HepG2 (cell line): ENCODE data around the gene RTN4RL2. TPM values are rescaled to one million over a fixed set of nuclear protein-coding genes. Genes with fewer than 3 reads are reported as not detected.
A peak's percentile ranks its signal among the peaks of the same experiment; 100 is the strongest.

Experiments used
- ATAC-seq: fragments of 200-7000 bp; cut with Tn5 transposase; 3 replicates; pipeline ENCODE4 v1.9.1; 2020; ENCODE audit warnings: mild to moderate bottlenecking, moderate library complexity
- BruUV-seq: library from RNA; stranded (reverse); fragments of 400-500 nt; replicated peaks from 2 replicates; lab custom pipeline; 2021; lab: Mats Ljungman, UMichigan
- CTCF ChIA-PET: fragments of 300-600 bp; formaldehyde crosslinking; extraction: SDS; loops from one replicate; lab custom pipeline; 2021; ENCODE audit warnings: low total read pairs, inconsistent platforms, low intra/inter-chr PET ratio; lab: Yijun Ruan, JAX
- POLR2A ChIA-PET: fragments of 350-600 bp; sonication (Branson Sonifier 250); formaldehyde crosslinking; loops from one replicate; lab custom pipeline; 2020; ENCODE audit warnings: antibody characterized with exemption, inconsistent platforms; lab: Yijun Ruan, JAX
- DNase-seq: peaks from one replicate; pipeline ENCODE4 v3.0.0-alpha.2; 2015; ENCODE audit warnings: low spot score
- FAIRE-seq: peaks from 3 replicates; lab custom pipeline; 2011; peaks lifted over from hg19 to GRCh38; lab: Jason Lieb, UNC
- H2AFZ ChIP-seq: one replicate; pipeline ENCODE4 v1.6.1; 2011; ENCODE audit warnings: low read length, inconsistent platforms
- H3K27ac ChIP-seq: fragments of 300-600 bp; 3 replicates; pipeline ENCODE4 v1.8.0; 2011; ENCODE audit warnings: mixed run types, mild to moderate bottlenecking, mixed read lengths, low read length, inconsistent platforms; ENCODE audit not compliant: insufficient read depth; ENCODE audit errors: extremely low read length
- H3K27me3 ChIP-seq, 2 experiments: fragments of 200-600 bp in 1 of 2; 2 replicates in 1 of 2; 3 replicates in 1 of 2; pipeline versions ENCODE4 v1.6.0 to v1.8.0; 2011; ENCODE audit warnings: low read length in 2 of 2, mild to moderate bottlenecking in 2 of 2, moderate library complexity in 2 of 2, inconsistent platforms in 1 of 2; ENCODE audit not compliant: insufficient read depth in 2 of 2, control insufficient read depth in 1 of 2
- H3K36me3 ChIP-seq, 2 experiments: fragments of 200-600 bp in 1 of 2; replicated peaks in 1 of 2; 2 replicates in 1 of 2; 3 replicates in 1 of 2; pipeline versions ENCODE4 v1.5.1 to v1.8.0; 2011; ENCODE audit warnings: low read length in 2 of 2, inconsistent platforms in 1 of 2; ENCODE audit not compliant: insufficient read depth in 2 of 2, control insufficient read depth in 1 of 2
- H3K4me1 ChIP-seq: 2 replicates; pipeline ENCODE4 v1.5.1; 2012; ENCODE audit warnings: low read length, inconsistent platforms; ENCODE audit not compliant: insufficient read depth
- H3K4me2 ChIP-seq: 2 replicates; pipeline ENCODE4 v1.6.0; 2011; ENCODE audit warnings: low read depth, low read length, inconsistent platforms
- H3K4me3 ChIP-seq, 3 experiments: fragments of 200-600 bp in 1 of 3; sonication (generic), shearing (Covaris generic) in 1 of 3; replicated peaks in 1 of 3; 2 replicates each; pipeline ENCODE4 v1.5.1; 2011 to 2016; ENCODE audit warnings: low read length in 3 of 3, inconsistent platforms in 2 of 3, low read depth in 2 of 3, mild to moderate bottlenecking in 2 of 3, control low read depth in 1 of 3, mixed read lengths in 1 of 3; ENCODE audit not compliant: insufficient read depth in 1 of 3
- H3K79me2 ChIP-seq: one replicate; pipeline ENCODE4 v1.6.1; 2011; ENCODE audit warnings: low read length, inconsistent platforms; ENCODE audit not compliant: insufficient read depth
- H3K9ac ChIP-seq: 2 replicates; pipeline ENCODE4 v1.6.0; 2011; ENCODE audit warnings: mild to moderate bottlenecking, low read depth, low read length, inconsistent platforms; ENCODE audit not compliant: insufficient read depth
- H3K9me3 ChIP-seq: 2 replicates; pipeline ENCODE4 v1.5.1; 2012; ENCODE audit warnings: mild to moderate bottlenecking, low read length
- H4K20me1 ChIP-seq: 2 replicates; pipeline ENCODE4 v1.6.0; 2011; ENCODE audit warnings: inconsistent platforms, mild to moderate bottlenecking, low read length, moderate library complexity; ENCODE audit not compliant: insufficient read depth
- AKNA ChIP-seq: sonication (generic); formaldehyde crosslinking; IDR thresholded peaks from 2 replicates; pipeline ENCODE4 v1.4.0; 2020; ENCODE audit warnings: missing genetic modification reagents, borderline replicate concordance
- CEBPG ChIP-seq: IDR thresholded peaks from 2 replicates; pipeline ENCODE4 v1.6.1; 2016
- CHD4 ChIP-seq: fragments of 200-600 bp; sonication (generic); IDR thresholded peaks from 2 replicates; pipeline ENCODE4 v1.7.0; 2017; ENCODE audit warnings: mild to moderate bottlenecking, low read length, borderline replicate concordance
- EEA1 ChIP-seq: sonication (generic); formaldehyde crosslinking; IDR thresholded peaks from 2 replicates; pipeline ENCODE4 v1.5.1; 2020; ENCODE audit warnings: mild to moderate bottlenecking, missing genetic modification reagents, borderline replicate concordance
- FOSL2 ChIP-seq: sonication (generic); formaldehyde crosslinking; IDR thresholded peaks from 2 replicates; pipeline ENCODE4 v1.4.0; 2020; ENCODE audit warnings: missing genetic modification reagents
- KDM3A ChIP-seq: IDR thresholded peaks from 2 replicates; pipeline ENCODE4 v1.6.1; 2018; ENCODE audit warnings: low read depth, missing compliant biosample characterization
- NFIC ChIP-seq: IDR thresholded peaks from 2 replicates; pipeline ENCODE4 v1.6.1; 2012; ENCODE audit warnings: mild to moderate bottlenecking, low read length, inconsistent platforms
- RBFOX2 ChIP-seq: fragments of 200-400 bp; formaldehyde crosslinking; IDR thresholded peaks from 2 replicates; pipeline ENCODE4 v1.6.1; 2017; ENCODE audit warnings: low read depth, mild to moderate bottlenecking, low read length
- SMAD9 ChIP-seq: sonication (generic); formaldehyde crosslinking; IDR thresholded peaks from 2 replicates; pipeline ENCODE4 v1.5.1; 2020; ENCODE audit warnings: mild to moderate bottlenecking, missing genetic modification reagents
- SP2 ChIP-seq: sonication (generic); formaldehyde crosslinking; IDR thresholded peaks from 2 replicates; pipeline ENCODE4 v1.5.1; 2020; ENCODE audit warnings: mild to moderate bottlenecking, missing genetic modification reagents
- SUZ12 ChIP-seq: fragments of 150-350 bp; IDR thresholded peaks from 2 replicates; pipeline ENCODE4 v1.6.1; 2014; ENCODE audit warnings: low read depth, low read length
- ZBTB25 ChIP-seq: IDR thresholded peaks from 2 replicates; pipeline ENCODE4 v1.6.1; 2018; ENCODE audit warnings: missing genetic modification reagents
- ZNF350 ChIP-seq: sonication (generic); formaldehyde crosslinking; IDR thresholded peaks from 2 replicates; pipeline ENCODE4 v1.4.0; 2020; ENCODE audit warnings: mild to moderate bottlenecking, low read depth, missing genetic modification reagents, borderline replicate concordance
- ZNF562 ChIP-seq: sonication (generic); formaldehyde crosslinking; IDR thresholded peaks from 2 replicates; pipeline ENCODE4 v1.8.0; 2022; ENCODE audit warnings: missing genetic modification reagents, borderline replicate concordance
- ZNF768 ChIP-seq: sonication (generic); formaldehyde crosslinking; IDR thresholded peaks from 2 replicates; pipeline ENCODE4 v1.4.0; 2020; ENCODE audit warnings: missing genetic modification reagents
- WGBS: methylation state at CpG from one replicate; pipeline ENCODE4 v1.1.6; 2017; ENCODE audit warnings: low lambda C conversion rate; 5-methylcytosine and 5-hydroxymethylcytosine counted together
- in situ Hi-C: cut with HindIII; loops from 2 replicates; pipeline ENCODE4 v1.10.0; 2017; ENCODE audit warnings: low pct_unique_long_range_greater_than_20kb; ENCODE audit not compliant: extremely low pct_ligation_motif_present
- intact Hi-C: fragments of 100-400 bp; cut with micrococcal nuclease; formaldehyde crosslinking; loops from one replicate; pipeline ENCODE4 v1.10.0; 2022; ENCODE audit not compliant: unreplicated experiment
- polyA plus RNA-seq, 8 experiments: library from polyadenylated mRNA; depleted of rRNA in 3 of 8; stranded (reverse) in 7 of 8; unstranded in 1 of 8; fragments of >200 nt; fragmentation: Illumina TruSeq in 4 of 8; extraction: Trizol in 4 of 8; gene quantifications; 2 replicates each; pipeline versions ENCODE4 v1.2.1 to v1.2.3, GENCODE V29; 2011 to 2016; ENCODE audit warnings: low read depth in 4 of 8, missing spikeins in 1 of 8, mixed read lengths in 1 of 8; ENCODE audit not compliant: insufficient read depth in 1 of 8
- total RNA-seq, 5 experiments: library from RNA; depleted of rRNA; stranded (reverse); fragments of >200 nt; fragmentation: Illumina TruSeq; extraction: Trizol; gene quantifications; 2 replicates each; pipeline ENCODE4 v1.2.3, GENCODE V29; 2016; ENCODE audit warnings: low read depth in 1 of 5
- TF ChIP-seq, protein P1 (sequence below): sonication (generic); formaldehyde crosslinking; conservative IDR thresholded peaks from 2 replicates; pipeline ENCODE4 v1.8.1; 2023; ENCODE audit warnings: missing genetic modification reagents

The RTN4RL2 gene
- total and polyA plus RNA-seq, 2 of the 13 experiments (the other 11 are each of a cell fraction or from before 2014, with no cell fraction given) = 1.3 to 4.3 TPM

DNA sequence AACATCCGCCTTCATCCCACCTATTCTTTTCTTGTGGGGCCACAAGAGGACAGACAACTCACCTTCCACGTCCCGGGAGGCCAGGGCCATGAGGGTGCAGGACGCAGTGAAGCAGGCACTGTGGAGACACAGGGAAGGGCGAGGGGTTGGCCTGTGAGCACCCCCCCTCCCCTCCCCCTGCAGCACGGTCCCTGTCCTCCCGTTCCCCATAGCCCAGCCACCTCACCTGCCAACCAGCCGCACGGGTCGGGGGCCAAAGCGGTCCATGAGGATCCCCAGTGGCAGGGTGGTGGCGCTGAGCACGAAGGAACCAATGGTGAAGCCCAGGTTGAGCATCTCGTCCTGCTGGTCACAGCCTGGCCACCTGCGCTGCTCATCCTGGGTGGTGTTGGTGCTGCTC, 40.6 kb downstream of the RTN4RL2 start (continued):
- TF ChIP-seq, protein P1, sequence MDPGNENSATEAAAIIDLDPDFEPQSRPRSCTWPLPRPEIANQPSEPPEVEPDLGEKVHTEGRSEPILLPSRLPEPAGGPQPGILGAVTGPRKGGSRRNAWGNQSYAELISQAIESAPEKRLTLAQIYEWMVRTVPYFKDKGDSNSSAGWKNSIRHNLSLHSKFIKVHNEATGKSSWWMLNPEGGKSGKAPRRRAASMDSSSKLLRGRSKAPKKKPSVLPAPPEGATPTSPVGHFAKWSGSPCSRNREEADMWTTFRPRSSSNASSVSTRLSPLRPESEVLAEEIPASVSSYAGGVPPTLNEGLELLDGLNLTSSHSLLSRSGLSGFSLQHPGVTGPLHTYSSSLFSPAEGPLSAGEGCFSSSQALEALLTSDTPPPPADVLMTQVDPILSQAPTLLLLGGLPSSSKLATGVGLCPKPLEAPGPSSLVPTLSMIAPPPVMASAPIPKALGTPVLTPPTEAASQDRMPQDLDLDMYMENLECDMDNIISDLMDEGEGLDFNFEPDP (CRISPR knock-in tag) = no peak
- TF ChIP-seq SMAD9 = no peak
- TF ChIP-seq SP2 (CRISPR knock-in tag) = no peak
- no peak for TF ChIP-seq CHD4
- 0 out of 2 replicates have a peak, but pooled peaks have one; percentile 16 for TF ChIP-seq ZNF768 (CRISPR knock-in tag)
- TF ChIP-seq ZBTB25 (CRISPR knock-in tag) = no peak
- TF ChIP-seq, all 625 proteins: peak for 3

DNA sequence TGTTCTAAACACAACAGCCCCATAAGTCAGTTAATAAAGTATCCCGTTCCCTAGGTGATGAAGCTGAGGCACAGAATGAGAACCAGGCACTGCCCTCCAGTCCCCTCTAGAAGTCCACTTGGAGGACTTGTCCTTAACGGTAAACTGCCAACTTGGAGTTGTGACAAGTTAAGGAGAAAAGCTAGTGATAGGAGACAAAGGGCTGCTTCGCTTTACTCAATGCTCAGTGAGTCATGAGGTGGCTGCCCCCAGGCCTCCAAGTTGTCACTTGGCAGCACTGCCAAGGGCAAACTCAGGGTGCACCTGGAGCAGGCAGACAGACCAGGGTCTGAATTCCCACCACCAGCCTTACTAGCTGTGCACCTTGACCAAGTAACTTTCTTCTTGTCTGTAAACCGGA, 41.6 kb downstream of the RTN4RL2 start:
- peaks cover 13% of the 10 kb centered on the region for H4K20me1 ChIP-seq
- DNase-seq = no peak
- no peak for ATAC-seq
- H3K27ac ChIP-seq = peak overlapping the region; percentile 55
- 72% methylated on average over 4 of the region's 4 CpGs for WGBS
- in situ Hi-C loops = no loop called here
- no peak overlapping the region for H2AFZ ChIP-seq
- no peak overlapping the region for H3K9ac ChIP-seq
- intact Hi-C loops = no loop called here
- H3K4me1 ChIP-seq = peaks cover 100% of the 10 kb centered on the region
- H3K27me3 ChIP-seq = no peaks in the 10 kb centered on the region
- H3K79me2 ChIP-seq = peaks cover 50% of the 10 kb centered on the region
- CTCF ChIA-PET = no interaction called here
- no peaks in the 10 kb centered on the region for H3K9me3 ChIP-seq
- POLR2A ChIA-PET = interaction anchor here (0.6 to 9.7 kb wide), 5 partner anchors 9 to 253 kb away, joined by 3 to 111 read pairs (median 3); partner anchors contain the start of gene SLC43A1
- H3K4me3 ChIP-seq = no peak overlapping the region
- peaks cover 14 to 53% of the 10 kb centered on the region in 2 experiments; a peak in 4 of 5 replicates for H3K36me3 ChIP-seq
- no TSS peak for BruUV-seq
- no peak overlapping the region for H3K4me2 ChIP-seq
- FAIRE-seq = no peak
- TF ChIP-seq EEA1 (CRISPR knock-in tag) (no peak), KDM3A (CRISPR knock-in tag) (no peak), CEBPG (CRISPR knock-in tag) (no peak), FOSL2 (CRISPR knock-in tag) (peak; percentile 54; the same call in 1 of the 2 replicates), AKNA (CRISPR knock-in tag) (no peak), NFIC (0 out of 2 replicates have a peak, but pooled peaks have one; percentile 8), ZNF562 (CRISPR knock-in tag) (no peak), SUZ12 (no peak), RBFOX2 (no peak), ZNF350 (CRISPR knock-in tag) (no peak)
